ENCODE results near the gene UBQLN3.

The UBQLN3 gene

DNA sequence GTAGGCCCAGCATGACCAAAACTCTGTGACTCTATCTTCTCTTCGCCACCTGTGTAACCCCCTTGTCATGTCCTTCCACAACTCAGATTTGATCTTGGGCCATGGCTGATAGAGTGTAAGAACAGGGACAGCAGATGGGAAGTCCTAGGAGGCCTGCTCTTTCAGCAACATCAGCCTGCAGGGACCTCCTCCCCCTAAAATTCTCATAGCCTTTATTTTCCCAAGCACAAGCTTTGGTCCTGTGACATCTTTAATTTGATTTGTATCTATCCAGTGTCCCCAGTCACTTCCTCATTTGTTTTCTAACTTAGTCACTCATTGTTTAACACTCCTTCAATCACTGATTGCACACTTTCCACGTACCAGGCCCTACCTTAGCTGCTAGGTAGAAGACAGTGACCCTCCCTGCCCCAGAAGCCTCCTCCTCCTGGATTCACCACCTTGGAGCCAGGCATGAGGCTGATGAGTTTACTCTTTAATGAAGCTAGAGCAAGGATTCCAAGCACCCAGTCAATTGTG lies 5.3 kb downstream of the UBQLN3 start:
- DNase-seq = no peak

DNA sequence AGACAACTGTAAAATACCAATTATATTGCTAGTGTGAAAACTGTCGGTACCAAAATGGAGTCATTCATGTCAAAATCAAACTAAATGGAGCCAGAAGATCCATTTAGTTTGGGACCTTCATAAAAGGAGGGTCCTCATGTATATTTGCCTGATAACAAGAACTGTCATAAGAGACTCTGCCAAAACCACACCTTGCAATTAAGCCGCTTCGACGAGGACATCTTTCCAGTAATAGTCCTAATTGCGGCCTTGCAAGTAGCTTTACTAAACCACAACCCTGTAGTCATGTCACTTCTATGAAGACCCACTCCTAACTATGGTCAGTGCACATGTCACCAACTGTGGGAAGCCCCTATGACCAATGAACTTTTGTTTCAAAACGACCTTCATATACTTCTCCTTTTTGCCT lies 9.4 kb downstream of the UBQLN3 start:
- DNase-seq = no peak

DNA sequence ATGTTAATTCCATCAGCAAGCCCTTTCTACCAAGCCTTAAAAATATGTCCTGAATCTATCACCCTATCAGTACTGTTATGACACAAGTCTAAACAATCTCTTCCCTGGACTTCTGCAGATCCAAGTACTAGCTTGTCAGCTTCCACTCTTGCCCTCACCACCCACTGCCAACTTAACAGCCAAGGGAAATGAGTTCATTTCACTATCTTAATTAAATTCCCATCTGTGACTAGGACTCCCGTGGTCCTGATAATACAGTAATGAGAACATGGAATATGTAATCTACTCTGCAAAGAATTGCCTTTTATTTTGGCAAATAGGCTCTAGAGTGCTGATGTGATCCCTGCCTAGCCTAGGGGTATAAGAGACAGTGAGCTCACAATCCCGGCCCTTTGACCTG lies 10.1 kb downstream of the UBQLN3 start:
- no peak for DNase-seq

- no peak for DNase-seq
Observed at GRCh38 chr11:5489576-5490357, 20.0 kb downstream of the UBQLN3 start.

GRCh38 chr11:5488798-5489399 lies 20.9 kb downstream of the UBQLN3 start:
- no peak for DNase-seq

- no peak for DNase-seq
Observed at GRCh38 chr11:5488385-5488784, 21.4 kb downstream of the UBQLN3 start, which contains the start of gene OR52D1. Gene OR52D1, plus strand, starts transcription at chr11:5488685. Its CDS starts 22 bp downstream, at chr11:5488707.

GRCh38 chr11:5486421-5486820 lies 23.3 kb downstream of the UBQLN3 start:
- no peak for DNase-seq

DNA sequence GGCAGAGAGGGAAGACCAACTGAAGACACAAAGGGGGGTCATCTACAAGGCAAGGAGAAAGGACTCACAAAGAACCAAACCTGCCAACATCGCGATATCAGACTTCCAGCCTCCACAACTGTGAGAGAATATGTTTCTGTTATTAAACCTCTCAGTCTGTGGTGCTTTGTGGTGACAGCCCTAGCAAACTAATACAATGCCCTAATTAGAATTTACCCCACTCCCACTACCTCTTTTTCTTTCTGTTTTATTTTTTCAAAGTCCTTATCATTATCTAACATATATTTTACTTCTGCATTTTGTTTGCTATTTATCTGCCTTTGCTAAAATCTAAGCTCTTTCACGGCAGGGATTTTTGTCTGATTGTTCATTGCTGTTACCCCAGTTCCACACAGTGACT lies 23.8 kb downstream of the UBQLN3 start:
- no peak for DNase-seq

DNA sequence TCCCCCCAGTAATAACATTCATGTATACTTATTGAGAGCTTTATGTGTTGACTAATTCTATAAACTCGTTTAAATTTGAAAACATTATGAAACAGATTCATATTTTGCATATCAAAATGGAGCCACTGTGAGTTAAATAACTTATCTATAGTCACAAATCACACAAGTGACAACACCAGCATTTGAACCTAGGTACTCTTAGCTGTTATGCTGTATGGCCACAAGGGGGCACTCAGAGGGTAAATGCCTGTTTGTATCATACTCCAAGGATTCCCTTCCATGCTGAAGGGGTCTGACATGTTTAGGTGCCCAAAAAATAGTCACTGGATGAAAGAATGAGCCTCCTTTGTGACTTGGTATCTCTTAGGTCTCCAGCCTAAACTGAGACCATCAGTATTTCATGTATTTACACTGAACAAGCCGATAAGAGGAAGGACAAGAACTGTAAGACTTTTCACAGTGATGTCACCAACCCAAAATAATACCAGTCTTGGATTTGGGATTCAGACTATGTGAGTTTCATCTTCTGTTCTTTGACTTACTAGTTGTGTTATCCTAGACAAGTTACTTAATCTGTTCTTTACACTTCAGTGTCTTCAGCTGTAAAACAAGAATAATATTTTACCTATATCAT lies 33.5 kb downstream of the UBQLN3 start:
- no peak for DNase-seq

DNA sequence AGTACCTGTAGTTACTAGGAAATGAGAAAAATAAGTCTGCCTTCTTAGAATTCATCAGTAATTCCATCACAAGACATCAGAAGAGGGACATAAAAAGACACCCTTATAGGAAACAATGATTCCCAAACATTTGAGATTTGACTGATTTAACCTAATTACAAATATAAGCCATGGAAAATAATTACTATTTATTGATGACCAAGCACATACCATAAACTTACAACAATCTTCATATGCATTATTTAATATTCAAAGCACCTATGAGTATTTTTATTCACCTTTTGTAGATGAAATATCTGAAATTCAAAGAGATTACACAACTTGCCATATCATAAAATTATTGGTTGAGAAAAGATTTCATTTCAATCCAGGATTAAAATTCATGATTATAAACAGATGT lies 35.8 kb downstream of the UBQLN3 start:
- no peak for DNase-seq

DNA sequence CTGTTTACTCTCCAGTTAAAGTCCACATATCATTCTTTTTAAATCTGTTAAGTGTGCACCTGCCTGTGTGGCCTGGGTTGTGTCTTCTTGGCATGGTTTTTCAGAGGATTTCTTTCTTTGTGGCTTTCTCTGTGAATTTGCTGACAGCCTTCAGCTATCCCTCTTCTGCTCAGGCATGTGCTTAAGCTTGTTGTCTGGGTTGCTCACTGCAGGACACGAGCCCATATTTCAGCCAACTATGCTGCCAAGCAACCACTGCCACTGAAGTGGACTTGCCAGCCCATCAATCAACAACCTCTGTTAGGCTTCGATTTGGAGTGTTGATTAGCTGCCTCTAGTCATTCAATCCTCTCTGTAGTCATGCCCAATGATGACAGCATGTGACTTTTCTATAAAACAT lies 42.2 kb downstream of the UBQLN3 start:
- DNase-seq = no peak

GRCh38 chr11:5460983-5461621 lies 48.7 kb downstream of the UBQLN3 start:
- no peak for DNase-seq

All from NCI-H1092 (cell line).